H9 (cell line): ENCODE data around the gene MED27. TPM values are rescaled to one million over a fixed set of nuclear protein-coding genes. Genes with fewer than 3 reads are reported as not detected.

Experiments used
- DNase-seq: peaks from one replicate; pipeline ENCODE4 v3.0.0-alpha.2; 2017
- H2AFZ ChIP-seq: one replicate; pipeline ENCODE4 v1.6.1; 2013; ENCODE audit warnings: mild to moderate bottlenecking, low read length, control low read depth, moderate library complexity
- H2AK5ac ChIP-seq: 2 replicates; pipeline ENCODE4 v1.6.1; 2013; ENCODE audit warnings: low read length, control low read depth, mixed read lengths; ENCODE audit not compliant: insufficient read length
- H2BK120ac ChIP-seq: one replicate; pipeline ENCODE4 v1.6.1; 2013; ENCODE audit warnings: low read depth, mild to moderate bottlenecking, low read length, control low read depth, inconsistent platforms; ENCODE audit not compliant: poor library complexity, severe bottlenecking
- H2BK12ac ChIP-seq: 2 replicates; pipeline ENCODE4 v1.6.1; 2013; ENCODE audit warnings: low read length, control low read depth, mixed read lengths, low read depth; ENCODE audit not compliant: insufficient read length
- H2BK15ac ChIP-seq: 2 replicates; pipeline ENCODE4 v1.6.1; 2013; ENCODE audit warnings: low read depth, low read length, control low read depth
- H2BK20ac ChIP-seq: one replicate; pipeline ENCODE4 v1.6.1; 2013; ENCODE audit warnings: low read depth, mild to moderate bottlenecking, low read length, control low read depth, inconsistent platforms; ENCODE audit not compliant: poor library complexity, severe bottlenecking
- H2BK5ac ChIP-seq: 2 replicates; pipeline ENCODE4 v1.6.1; 2013; ENCODE audit warnings: low read length, control low read depth, mixed read lengths; ENCODE audit not compliant: insufficient read length
- H3K14ac ChIP-seq: 2 replicates; pipeline ENCODE4 v1.6.1; 2013; ENCODE audit warnings: low read length, control low read depth; ENCODE audit not compliant: insufficient read depth
- H3K18ac ChIP-seq: 2 replicates; pipeline ENCODE4 v1.6.1; 2013; ENCODE audit warnings: low read depth, mild to moderate bottlenecking, mixed read lengths, low read length, control low read depth; ENCODE audit not compliant: insufficient read length
- H3K23ac ChIP-seq: 2 replicates; pipeline ENCODE4 v1.6.1; 2013; ENCODE audit warnings: low read length, control low read depth, mixed read lengths, low read depth; ENCODE audit not compliant: insufficient read length
- H3K23me2 ChIP-seq: 2 replicates; pipeline ENCODE4 v1.6.1; 2013; ENCODE audit warnings: low read depth, mild to moderate bottlenecking, mixed read lengths, low read length, control low read depth; ENCODE audit not compliant: insufficient read length, poor library complexity, severe bottlenecking
- H3K27ac ChIP-seq: 2 replicates; pipeline ENCODE4 v1.5.1; 2013; ENCODE audit warnings: low read length, control low read depth, mixed read lengths, low read depth; ENCODE audit not compliant: insufficient read length
- H3K27me3 ChIP-seq: 2 replicates; pipeline ENCODE4 v1.6.1; 2013; ENCODE audit warnings: low read length, control low read depth, inconsistent platforms; ENCODE audit not compliant: insufficient read depth
- H3K4ac ChIP-seq: 2 replicates; pipeline ENCODE4 v1.6.1; 2013; ENCODE audit warnings: low read depth, mild to moderate bottlenecking, control low read depth, inconsistent platforms, low read length, moderate library complexity
- H3K4me1 ChIP-seq: 2 replicates; pipeline ENCODE4 v1.6.1; 2013; ENCODE audit warnings: low read length, control low read depth, inconsistent platforms; ENCODE audit not compliant: insufficient read depth
- H3K4me2 ChIP-seq: 2 replicates; pipeline ENCODE4 v1.6.1; 2013; ENCODE audit warnings: low read length, control low read depth, mixed read lengths; ENCODE audit not compliant: insufficient read length, insufficient read depth
- H3K56ac ChIP-seq: 2 replicates; pipeline ENCODE4 v1.6.1; 2013; ENCODE audit warnings: low read depth, mild to moderate bottlenecking, mixed read lengths, low read length, control low read depth; ENCODE audit not compliant: insufficient read length
- H3K79me1 ChIP-seq: 2 replicates; pipeline ENCODE4 v1.6.1; 2013; ENCODE audit warnings: low read depth, mild to moderate bottlenecking, moderate library complexity, low read length, control low read depth, inconsistent platforms; ENCODE audit not compliant: insufficient read depth, poor library complexity, severe bottlenecking
- H3K79me2 ChIP-seq: 2 replicates; pipeline ENCODE4 v1.6.1; 2013; ENCODE audit warnings: low read length, control low read depth, inconsistent platforms; ENCODE audit not compliant: insufficient read depth
- H3K9ac ChIP-seq: 2 replicates; pipeline ENCODE4 v1.6.1; 2013; ENCODE audit warnings: low read length, control low read depth, mixed read lengths; ENCODE audit not compliant: insufficient read length; ENCODE audit errors: extremely low read depth
- H3K9me3 ChIP-seq: one replicate; pipeline ENCODE4 v1.6.1; 2013; ENCODE audit warnings: low read depth, low read length, inconsistent platforms; ENCODE audit not compliant: control insufficient read depth
- H3T11ph ChIP-seq: one replicate; pipeline ENCODE4 v1.6.1; 2013; ENCODE audit warnings: mild to moderate bottlenecking, low read length, control low read depth, inconsistent platforms
- H4K20me1 ChIP-seq: one replicate; pipeline ENCODE4 v1.6.1; 2013; ENCODE audit not compliant: control insufficient read depth, insufficient read length, insufficient read depth
- H4K5ac ChIP-seq: 2 replicates; pipeline ENCODE4 v1.6.1; 2013; ENCODE audit warnings: low read depth, mild to moderate bottlenecking, mixed read lengths, low read length, control low read depth; ENCODE audit not compliant: insufficient read length
- H4K8ac ChIP-seq: replicated peaks from 2 replicates; pipeline ENCODE4 v1.6.1; 2013; ENCODE audit warnings: low read length, control low read depth, mixed read lengths, low read depth; ENCODE audit not compliant: insufficient read length
- H4K91ac ChIP-seq: 2 replicates; pipeline ENCODE4 v1.6.1; 2013; ENCODE audit warnings: low read depth, mild to moderate bottlenecking, moderate library complexity, mixed read lengths, low read length, control low read depth; ENCODE audit not compliant: insufficient read length
- H3K27ac Mint-ChIP-seq, 3 experiments: 2 replicates in 2 of 3; 3 replicates in 1 of 3; pipeline ENCODE4 v1.8.0; 2020 to 2021; ENCODE audit warnings: mixed read lengths in 3 of 3, mild to moderate bottlenecking in 1 of 3, moderate library complexity in 1 of 3
- H3K27me3 Mint-ChIP-seq: 2 replicates; pipeline ENCODE4 v1.8.0; 2021; ENCODE audit warnings: low read depth, mild to moderate bottlenecking, moderate library complexity, mixed read lengths
- H3K36me3 Mint-ChIP-seq, 3 experiments: 2 replicates in 2 of 3; 3 replicates in 1 of 3; pipeline ENCODE4 v1.8.0; 2020 to 2021; ENCODE audit warnings: low read depth in 3 of 3, mixed read lengths in 3 of 3; ENCODE audit not compliant: insufficient read depth in 1 of 3
- H3K4me1 Mint-ChIP-seq, 2 experiments: 2 replicates each; pipeline ENCODE4 v1.8.0; 2020; ENCODE audit warnings: mixed read lengths in 2 of 2
- H3K4me3 Mint-ChIP-seq, 2 experiments: 2 replicates in 1 of 2; 3 replicates in 1 of 2; pipeline ENCODE4 v1.8.0; 2020 to 2021; ENCODE audit warnings: mild to moderate bottlenecking in 2 of 2, mixed read lengths in 2 of 2, moderate library complexity in 1 of 2
- H3K9me3 Mint-ChIP-seq, 2 experiments: 2 replicates in 1 of 2; 3 replicates in 1 of 2; pipeline ENCODE4 v1.8.0; 2020; ENCODE audit warnings: mild to moderate bottlenecking in 2 of 2, mixed read lengths in 2 of 2, moderate library complexity in 1 of 2
- CTCF ChIP-seq: fragments of 200-600 bp; sonication (generic); conservative IDR thresholded peaks from 3 replicates; pipeline ENCODE4 v1.8.0; 2021; ENCODE audit warnings: antibody characterized with exemption, mild to moderate bottlenecking
- whole genome bisulfite sequencing: extraction: QIAGEN DNeasy Blood & Tissue Kit; methylation state at CpG from one replicate; pipeline ENCODE4 v1.1.7; 2013; ENCODE audit warnings: missing lambda C conversion rate, low lambda C conversion rate, mixed read lengths; ENCODE audit not compliant: insufficient read length; ENCODE audit errors: extremely low coverage; 5-methylcytosine and 5-hydroxymethylcytosine counted together
- total RNA-seq: library from RNA; stranded (reverse); gene quantifications from 2 replicates; pipeline ENCODE4 v1.2.1, GENCODE V29; 2021

MED27 gene
- total RNA-seq, 1 experiment from 2014 or later = 33.5 TPM

GRCh38 chr9:132018957-132019405 is 60.7 kb downstream of the MED27 start:
- no peak overlapping the region for H3K27ac Mint-ChIP-seq
- Histone ChIP-seq H2BK120ac (no peak overlapping the region), H3K4me1 (peaks cover 5% of the 10 kb centered on the region; the same call in 1 of the 2 replicates), H2AK5ac (no peak overlapping the region), H3T11ph (no peak overlapping the region), H3K4me2 (no peak overlapping the region), H4K8ac (no peak overlapping the region), H2BK5ac (no peak overlapping the region), H3K27ac (no peak overlapping the region), H3K23me2 (no peaks in the 10 kb centered on the region), H2BK12ac (no peak overlapping the region), H3K27me3 (no peaks in the 10 kb centered on the region), H4K5ac (no peak overlapping the region), H2BK20ac (no peak overlapping the region), H2AFZ (no peak overlapping the region), H3K56ac (no peak overlapping the region), H4K20me1 (peaks cover 3% of the 10 kb centered on the region), H3K14ac (no peak overlapping the region), H3K9ac (no peak overlapping the region), H3K79me2 (no peaks in the 10 kb centered on the region), H2BK15ac (no peak overlapping the region), H3K79me1 (peaks cover under 1% of the 10 kb centered on the region), H3K9me3 (no peaks in the 10 kb centered on the region), H3K18ac (no peak overlapping the region), H3K23ac (no peak overlapping the region), H4K91ac (no peak overlapping the region), H3K4ac (no peak overlapping the region)
- WGBS = no CpG with 5 or more reads among the region's 3 CpGs
- H3K9me3 Mint-ChIP-seq = no peaks in the 10 kb centered on the region
- no peaks in the 10 kb centered on the region for H3K27me3 Mint-ChIP-seq
- no peak for TF ChIP-seq CTCF
- peaks cover 38 to 43% of the 10 kb centered on the region in 2 experiments for H3K4me1 Mint-ChIP-seq
- no peak for DNase-seq
- H3K36me3 Mint-ChIP-seq = peaks cover 0 to 2% (median 0%) of the 10 kb centered on the region in 3 experiments; a peak in 1 of 7 replicates
- no peak overlapping the region for H3K4me3 Mint-ChIP-seq
